ENCODE measurements around the gene MSI2.

DNA sequence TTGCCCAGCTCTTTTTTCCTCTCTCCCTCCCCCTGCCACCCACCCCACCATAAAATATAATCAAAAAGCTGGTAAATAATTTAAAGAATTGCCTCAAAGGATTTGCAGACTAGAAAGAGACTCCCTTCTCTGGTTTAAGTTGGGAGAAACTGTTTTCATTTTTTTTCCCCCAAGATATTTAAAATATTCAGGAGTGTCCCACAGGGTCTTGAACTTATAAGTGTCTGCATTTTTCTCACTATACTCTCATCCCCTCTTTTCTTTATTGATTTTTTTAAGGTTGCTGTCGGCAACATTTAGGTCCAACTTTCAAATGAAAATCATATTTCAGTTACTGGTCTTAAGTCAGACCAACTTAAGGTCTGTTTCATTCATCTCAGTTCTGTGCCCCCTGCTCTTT lies 210.2 kb downstream of the MSI2 start:
- TF ChIP-seq, protein P1, sequence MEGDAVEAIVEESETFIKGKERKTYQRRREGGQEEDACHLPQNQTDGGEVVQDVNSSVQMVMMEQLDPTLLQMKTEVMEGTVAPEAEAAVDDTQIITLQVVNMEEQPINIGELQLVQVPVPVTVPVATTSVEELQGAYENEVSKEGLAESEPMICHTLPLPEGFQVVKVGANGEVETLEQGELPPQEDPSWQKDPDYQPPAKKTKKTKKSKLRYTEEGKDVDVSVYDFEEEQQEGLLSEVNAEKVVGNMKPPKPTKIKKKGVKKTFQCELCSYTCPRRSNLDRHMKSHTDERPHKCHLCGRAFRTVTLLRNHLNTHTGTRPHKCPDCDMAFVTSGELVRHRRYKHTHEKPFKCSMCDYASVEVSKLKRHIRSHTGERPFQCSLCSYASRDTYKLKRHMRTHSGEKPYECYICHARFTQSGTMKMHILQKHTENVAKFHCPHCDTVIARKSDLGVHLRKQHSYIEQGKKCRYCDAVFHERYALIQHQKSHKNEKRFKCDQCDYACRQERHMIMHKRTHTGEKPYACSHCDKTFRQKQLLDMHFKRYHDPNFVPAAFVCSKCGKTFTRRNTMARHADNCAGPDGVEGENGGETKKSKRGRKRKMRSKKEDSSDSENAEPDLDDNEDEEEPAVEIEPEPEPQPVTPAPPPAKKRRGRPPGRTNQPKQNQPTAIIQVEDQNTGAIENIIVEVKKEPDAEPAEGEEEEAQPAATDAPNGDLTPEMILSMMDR (conservative IDR thresholded peaks at IDR 0.05; ENCODE audit: low read depth in 2 of 2): no peak
- no peak for TF ChIP-seq EZH2 (IDR thresholded peaks at IDR 0.05; ENCODE audit: low read depth, unreplicated experiment)
- no peak for TF ChIP-seq EZH2phosphoT487 (IDR thresholded peaks at IDR 0.05; ENCODE audit: unreplicated experiment)

Data from GM23338 (cell line).